Activated CD4-positive, alpha-beta T cell treated with anti-CD3 and anti-CD28 coated beads for 48 hours (primary cell): Measurements from ENCODE around the gene RNF224.
A peak's percentile ranks its signal among the peaks of the same experiment; 100 is the strongest.
"Not testable (repeated sequence)": the region's sequence is repeated elsewhere in the genome, so short reads cannot be mapped to it uniquely, and the experiment has no call there.

Source experiments
- DNase-seq: peaks from one replicate; pipeline ENCODE4 v3.0.0-alpha.2; 2020

The RNF224 gene

GRCh38 chr9:137241490-137242268 is 14.4 kb downstream of the RNF224 start:
- DNase-seq, result peak; percentile 73

DNA sequence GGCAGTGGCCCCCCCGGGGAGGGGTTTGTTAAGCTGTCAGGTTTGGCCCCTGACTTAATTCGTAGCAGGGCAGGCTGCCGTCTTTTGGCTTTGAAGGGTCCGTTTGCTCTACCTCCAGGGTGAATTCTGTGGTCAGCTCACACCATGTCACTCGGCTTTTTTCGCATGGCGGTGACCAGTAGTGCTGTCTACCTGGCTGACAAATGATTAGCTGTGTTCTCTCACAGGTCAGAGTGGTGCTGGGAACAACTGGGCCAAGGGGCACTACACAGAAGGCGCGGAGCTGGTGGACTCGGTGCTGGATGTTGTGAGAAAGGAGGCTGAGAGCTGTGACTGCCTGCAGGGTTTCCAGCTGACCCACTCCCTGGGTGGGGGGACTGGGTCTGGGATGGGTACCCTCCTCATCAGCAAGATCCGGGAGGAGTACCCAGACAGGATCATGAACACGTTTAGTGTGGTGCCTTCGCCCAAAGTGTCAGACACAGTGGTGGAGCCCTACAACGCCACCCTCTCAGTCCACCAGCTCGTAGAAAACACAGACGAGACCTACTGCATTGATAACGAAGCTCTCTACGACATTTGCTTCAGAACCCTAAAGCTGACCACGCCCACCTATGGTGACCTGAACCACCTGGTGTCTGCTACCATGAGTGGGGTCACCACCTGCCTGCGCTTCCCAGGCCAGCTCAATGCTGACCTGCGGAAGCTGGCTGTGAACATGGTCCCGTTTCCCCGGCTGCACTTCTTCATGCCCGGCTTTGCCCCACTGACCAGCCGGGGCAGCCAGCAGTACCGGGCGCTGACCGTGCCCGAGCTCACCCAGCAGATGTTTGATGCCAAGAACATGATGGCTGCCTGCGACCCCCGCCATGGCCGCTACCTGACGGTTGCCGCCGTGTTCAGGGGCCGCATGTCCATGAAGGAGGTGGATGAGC is 15.2 kb downstream of the RNF224 start:
- DNase-seq, result no peak

- DNase-seq, result not testable (repeated sequence)
Observed at GRCh38 chr9:137243266-137243625, 15.9 kb downstream of the RNF224 start.

DNA sequence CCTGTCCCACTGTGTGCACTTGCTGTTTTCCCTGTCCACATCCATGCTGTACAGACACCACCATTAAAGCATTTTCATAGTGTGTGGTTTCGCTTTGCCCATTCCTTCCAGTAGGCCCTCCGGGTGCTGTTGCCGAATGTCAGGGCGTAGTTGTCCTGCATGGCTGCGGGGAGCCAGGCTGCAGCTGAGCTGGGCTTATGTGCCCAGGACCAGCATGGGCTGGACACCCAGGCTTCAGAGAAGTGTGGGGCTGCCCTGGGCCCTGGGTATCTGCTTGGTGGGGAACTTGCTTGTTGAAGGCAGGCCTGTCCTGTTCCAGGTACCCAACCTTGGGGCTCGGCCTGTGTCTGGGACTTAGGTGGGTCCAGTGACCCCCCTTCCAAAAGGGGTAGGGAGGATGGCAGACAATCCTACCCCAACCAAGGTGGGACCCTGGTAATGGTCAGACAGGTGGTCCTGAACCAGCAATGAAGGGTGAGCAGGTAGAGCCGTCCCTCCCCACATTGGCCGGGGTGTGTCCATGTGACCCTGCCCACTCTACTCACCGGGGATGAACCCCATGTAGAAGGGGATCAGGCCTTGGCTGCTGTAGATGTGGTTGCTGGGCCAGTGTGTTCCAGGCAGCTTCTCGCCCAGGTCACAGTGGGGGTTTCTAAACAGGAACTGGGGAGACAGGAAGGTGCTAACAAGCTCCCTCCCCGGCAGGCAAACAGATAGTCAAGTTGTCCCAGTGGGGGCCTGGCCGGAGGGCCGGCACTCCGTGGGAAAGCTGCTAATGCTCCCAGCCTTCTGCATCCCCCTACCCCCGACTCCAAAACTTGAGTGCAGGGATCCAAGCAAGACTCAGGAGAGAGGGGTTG is 16.6 kb downstream of the RNF224 start:
- DNase-seq, result no peak

DNA sequence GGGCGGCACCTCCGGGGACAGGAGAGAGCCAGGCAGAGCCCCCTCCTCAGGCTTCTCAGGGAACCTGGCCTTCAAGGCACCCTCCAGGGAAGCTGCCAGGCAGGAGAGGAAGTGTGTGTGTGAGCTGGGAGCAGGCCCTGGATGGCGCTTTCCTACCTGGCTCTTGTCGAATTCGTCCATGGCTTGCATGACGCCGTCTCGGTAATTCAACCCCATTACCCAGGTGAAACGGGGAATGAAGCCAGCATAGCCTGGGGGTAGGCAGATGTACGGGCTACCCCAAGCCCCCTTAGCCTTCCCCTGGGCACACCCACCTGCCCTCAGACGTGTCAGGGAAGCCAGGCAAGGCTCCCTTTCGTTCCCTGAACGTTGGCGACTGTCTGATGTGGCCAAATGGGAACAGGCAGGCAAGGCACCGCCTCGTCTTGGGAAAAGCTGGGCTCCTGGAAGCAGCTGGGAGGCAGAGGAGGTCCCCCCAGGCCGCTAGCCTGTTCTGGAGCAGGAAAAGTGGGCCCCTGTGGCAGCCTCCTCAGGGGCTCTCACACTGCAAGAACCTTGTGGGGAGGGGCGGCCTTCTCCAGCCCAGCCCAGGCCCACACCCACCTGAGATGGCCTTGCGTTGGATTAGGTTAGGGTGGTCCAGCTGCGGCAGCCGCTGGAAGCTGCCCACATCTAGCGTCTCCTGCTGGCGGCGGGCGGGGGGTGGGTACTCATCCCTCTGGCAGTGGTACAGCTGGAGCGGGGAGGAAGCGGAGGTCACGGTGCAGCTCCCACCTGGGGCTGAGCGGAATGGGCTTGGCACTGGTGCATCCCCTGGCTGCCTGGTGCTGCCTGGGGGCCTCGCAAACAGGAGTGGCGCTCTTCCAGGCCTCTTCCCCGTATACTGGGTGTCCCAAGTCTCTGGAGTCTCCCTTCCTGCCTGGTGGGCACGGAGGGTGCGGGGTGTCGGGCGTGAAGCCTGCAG is 17.5 kb downstream of the RNF224 start:
- DNase-seq, result no peak

DNA sequence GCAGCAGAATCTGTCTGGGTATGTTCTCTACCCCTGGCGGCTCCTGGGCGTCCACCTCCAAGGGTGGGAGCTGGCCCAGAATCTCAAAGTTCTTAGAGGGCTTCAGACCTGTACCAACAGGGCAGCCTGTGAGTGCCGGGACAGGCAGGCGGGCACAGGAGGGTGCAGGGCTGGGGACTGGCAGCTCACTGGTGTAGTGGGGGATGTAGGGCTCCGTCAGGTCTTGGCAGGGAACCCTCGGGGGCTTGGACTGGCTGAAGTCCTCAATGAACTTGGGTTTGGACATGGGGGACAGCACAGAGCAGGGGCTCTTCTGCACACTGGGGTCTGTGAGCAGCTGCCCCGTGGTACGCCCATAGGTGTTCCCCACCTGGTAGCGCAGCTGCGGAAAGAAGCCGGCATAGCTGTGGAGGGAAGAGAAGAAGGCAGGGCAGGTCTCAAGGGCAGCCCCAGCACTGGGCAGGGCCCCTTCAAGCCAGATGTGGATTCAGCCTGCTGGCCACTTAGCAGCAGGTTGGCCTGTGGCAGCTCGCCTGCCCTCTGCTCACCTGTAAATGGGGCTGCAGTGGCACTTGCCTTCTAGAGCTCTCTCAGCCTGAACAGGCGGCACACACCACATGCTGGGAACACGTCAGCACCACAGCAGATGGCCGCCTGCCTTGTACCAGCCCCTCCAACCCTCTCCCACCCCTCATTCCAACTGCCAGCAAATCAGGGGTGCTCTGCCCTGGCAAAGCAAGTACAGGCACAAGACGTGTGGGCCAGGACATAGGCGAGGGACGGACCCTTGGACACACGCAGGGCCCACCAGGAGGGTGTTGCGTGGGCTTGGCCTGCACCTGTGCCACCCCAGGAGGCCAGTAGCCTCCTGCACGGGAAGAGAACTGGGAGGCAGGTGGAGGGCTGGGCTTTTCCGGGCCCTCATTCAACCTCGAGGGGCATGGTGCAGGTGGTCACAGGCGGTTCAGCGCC is 18.4 kb downstream of the RNF224 start:
- no peak for DNase-seq

GRCh38 chr9:137247135-137247915 is 20.0 kb downstream of the RNF224 start:
- DNase-seq, result no peak

GRCh38 chr9:137247916-137248175 is 20.5 kb downstream of the RNF224 start:
- no peak for DNase-seq

- no peak for DNase-seq
Observed at GRCh38 chr9:137250329-137251193, 23.3 kb downstream of the RNF224 start.

DNA sequence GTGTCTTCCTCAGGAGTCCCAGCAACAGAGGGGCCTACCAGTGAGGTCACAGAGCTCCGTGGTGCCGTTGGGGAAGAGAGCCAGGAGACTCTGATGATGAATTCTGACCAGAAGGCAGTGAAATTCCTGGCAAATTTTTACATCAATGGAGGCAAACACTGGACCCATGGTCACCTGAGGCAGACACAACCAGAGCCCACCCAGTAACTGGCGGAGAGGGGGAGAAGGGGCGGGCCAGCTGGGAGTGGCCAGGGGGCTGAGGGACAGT is 23.8 kb downstream of the RNF224 start, which contains the start of gene STPG3:
Gene STPG3, plus strand, starts transcription at position 93 of the 268 bp plus-strand sequence. Its CDS starts 1 bp downstream, at position 94.
- DNase-seq, result no peak

- DNase-seq, result no peak
Observed at GRCh38 chr9:137251490-137252268, 24.4 kb downstream of the RNF224 start.

DNA sequence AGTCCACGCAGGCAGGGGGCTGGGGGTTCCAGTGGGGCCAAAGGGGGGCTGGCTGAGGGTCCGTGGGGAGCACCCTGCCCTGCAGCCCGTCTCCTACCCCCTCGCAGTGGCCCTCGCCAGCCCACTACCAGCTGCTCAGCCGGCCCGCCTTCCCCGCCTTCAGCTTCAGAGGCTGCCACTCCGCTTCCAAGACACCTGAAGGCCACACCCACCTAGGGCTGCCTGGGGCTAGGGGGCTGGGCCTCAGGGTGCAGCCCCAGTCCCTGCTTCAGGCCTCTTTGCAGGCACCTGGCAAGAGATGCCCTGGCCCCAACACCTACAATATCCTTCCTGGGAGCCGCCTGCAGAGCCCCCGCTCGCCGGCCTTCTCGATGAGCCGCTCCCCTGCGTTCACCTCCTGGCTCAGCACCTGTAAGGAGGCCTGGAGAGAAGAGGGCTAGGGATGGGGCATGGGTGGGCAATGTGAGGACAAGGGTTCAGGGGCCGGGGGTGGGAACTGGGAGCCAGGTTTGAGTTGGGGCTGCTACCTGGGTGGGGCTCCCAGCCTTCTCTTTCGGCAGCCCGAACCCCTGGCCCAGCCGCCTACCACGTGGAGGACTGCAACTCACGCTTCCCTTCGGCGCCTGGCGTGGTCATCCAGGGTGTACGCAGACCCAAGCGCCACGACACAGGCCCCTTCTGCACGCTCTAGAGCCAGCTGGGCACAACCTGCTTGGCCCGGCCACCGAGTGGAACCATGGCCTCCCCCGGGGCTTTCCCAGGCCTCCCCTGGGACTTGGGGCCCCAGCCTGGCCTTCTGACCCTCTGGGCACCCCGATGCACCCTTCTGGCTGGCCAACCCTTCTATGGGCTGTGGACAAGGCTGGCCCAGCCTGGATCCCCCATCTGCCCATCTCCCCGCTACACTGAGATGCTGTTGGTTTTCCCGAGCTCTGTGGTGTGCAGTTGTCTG is 25.5 kb downstream of the RNF224 start:
- no peak for DNase-seq

DNA sequence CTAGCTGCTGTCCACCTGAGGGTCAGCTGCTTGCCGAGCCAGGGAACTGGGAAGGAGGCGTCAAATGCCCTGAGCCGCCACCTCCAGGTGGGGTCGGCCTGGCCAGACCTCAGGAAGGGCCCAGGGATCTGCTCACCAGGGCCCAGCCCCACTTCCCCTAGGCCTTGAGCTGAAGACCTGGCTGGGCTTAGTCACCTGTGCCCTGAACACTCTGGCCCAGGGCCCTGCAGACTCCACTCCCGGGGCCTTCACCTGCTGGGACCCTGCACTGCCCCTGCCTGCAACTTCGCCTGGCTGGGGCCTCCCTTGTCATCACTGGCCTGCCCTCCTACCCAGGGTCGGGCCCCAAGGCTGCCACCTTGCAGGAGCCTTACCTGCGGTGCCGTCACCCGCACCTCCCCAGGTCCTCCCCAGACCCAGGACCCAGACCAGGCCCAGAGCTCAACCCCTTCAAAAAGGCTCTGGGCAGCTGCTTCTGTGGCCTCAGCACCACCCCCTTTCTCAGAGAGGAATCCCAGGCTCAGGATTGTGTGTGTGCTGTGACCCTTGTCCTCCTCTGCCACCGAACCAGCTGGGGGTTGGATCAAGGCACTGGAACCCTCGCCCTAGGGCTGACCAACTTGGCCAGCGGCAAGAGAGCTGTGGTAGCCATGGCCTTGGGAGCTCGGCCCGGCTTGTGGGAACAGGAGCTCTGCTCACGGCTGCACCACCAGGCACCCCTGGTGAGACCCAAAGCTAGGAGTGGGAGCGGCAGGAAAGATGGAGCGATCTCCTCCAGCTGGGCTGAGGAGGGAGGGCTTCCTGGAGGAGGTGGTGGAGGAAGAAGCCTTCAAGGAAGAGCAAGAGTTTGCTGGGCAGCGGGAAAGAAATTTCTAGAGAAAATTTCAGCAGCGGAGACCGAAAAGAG is 26.7 kb downstream of the RNF224 start:
- no peak for DNase-seq

GRCh38 chr9:137254624-137255447 is 27.5 kb downstream of the RNF224 start, which contains the start of gene NELFB:
Gene NELFB, plus strand, starts transcription at chr9:137255327.
- peak; percentile 96 for DNase-seq
